ENCODE results near the gene LPAR5. TPM values are rescaled to one million over a fixed set of nuclear protein-coding genes. Genes with fewer than 3 reads are reported as not detected.

The LPAR5 gene
- total RNA-seq, 4 donors from 2014 or later, result 2.2 to 6.3 (median 2.4) TPM

DNA sequence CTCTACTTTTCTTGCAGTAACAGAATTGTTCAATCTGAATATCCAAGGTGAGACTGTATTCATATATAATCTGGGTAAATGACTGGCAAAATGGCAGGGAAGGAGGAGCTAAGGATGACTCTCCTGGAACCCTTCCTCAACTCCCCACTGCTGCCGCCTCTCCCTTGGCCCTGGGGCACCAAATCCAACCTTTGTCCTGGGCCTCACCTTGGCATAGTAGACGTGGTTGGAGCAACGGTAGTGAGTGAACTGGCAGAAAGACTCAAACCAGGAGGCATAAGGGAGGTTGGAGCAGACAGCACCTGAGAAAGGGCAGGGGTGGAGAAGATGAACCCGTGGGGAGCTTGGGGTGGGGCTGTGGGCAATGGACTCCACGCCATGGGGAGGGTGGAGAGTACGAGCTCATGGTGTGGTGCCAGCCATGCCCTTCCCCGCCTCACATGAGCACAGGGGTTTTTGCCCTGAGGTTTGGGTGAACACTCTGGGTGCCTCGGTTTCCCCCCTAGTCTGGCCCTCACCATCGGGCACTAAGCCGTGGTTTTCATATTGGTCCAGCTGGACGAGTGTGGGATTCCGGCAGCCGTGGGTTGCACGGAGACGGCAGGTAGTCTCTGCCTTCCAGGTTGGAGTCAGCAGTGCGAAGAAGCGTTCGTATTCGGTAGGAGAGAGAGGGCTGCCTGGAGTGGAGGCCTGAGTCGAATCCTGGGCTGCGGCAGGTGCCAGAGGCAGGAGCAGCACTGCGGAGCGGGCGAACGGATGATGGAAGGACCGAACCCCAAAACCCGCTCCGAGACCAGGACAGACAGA lies 10.7 kb upstream of the LPAR5 start:
- DNase-seq (ENCODE audit: low spot score) (no peak), ATAC-seq (ENCODE audit: low FRiP score) (peak; percentile 24)

DNA sequence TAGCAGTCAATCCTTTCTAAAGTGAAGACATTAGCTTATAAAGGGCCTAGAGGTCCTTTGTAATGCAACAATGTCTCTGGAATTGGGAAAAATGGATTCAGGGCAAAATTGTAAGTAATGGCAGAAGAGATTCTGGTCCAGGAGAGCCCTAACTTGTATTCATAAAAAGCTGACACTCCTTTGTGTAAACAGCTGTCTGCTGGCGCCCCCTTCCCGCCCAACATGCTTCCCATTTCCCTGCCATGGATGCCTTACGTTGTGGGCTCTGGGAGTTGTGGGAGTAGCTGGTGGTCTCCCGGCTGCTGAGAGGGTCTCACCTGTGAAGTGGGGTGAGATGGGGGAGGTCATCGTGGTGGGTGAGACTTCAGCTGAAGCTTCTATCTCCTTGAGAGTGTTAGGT lies 9.1 kb upstream of the LPAR5 start:
- no peak for DNase-seq (ENCODE audit: low spot score)
- no peak for ATAC-seq (ENCODE audit: low FRiP score)
- TF ChIP-seq, protein P1, sequence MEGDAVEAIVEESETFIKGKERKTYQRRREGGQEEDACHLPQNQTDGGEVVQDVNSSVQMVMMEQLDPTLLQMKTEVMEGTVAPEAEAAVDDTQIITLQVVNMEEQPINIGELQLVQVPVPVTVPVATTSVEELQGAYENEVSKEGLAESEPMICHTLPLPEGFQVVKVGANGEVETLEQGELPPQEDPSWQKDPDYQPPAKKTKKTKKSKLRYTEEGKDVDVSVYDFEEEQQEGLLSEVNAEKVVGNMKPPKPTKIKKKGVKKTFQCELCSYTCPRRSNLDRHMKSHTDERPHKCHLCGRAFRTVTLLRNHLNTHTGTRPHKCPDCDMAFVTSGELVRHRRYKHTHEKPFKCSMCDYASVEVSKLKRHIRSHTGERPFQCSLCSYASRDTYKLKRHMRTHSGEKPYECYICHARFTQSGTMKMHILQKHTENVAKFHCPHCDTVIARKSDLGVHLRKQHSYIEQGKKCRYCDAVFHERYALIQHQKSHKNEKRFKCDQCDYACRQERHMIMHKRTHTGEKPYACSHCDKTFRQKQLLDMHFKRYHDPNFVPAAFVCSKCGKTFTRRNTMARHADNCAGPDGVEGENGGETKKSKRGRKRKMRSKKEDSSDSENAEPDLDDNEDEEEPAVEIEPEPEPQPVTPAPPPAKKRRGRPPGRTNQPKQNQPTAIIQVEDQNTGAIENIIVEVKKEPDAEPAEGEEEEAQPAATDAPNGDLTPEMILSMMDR (IDR thresholded peaks at IDR 0.05), result no peak

More for the DNA sequence above, 10.7 kb upstream of the LPAR5 start:
- TF ChIP-seq, protein P1 (IDR thresholded peaks at IDR 0.05), result no peak

DNA sequence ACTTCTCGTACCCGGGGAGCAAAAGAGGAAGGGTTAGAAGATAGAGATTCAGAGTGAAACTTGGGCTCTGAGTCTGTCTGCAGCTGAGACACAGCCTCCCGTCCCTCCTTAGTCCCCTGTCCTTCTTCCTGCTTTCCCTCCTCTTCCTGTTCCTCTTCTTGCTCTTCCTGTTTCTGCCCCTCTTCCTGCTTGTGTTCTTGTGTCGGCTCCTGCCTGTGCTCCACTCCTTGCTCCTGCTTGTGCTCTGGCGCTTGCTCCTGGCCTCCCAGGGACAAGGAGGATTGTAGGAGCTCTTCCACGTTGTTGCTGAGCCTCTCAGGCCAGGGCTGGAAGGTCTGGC lies 8.5 kb upstream of the LPAR5 start:
- TF ChIP-seq, protein P1 (IDR thresholded peaks at IDR 0.05), result no peak
- DNase-seq (ENCODE audit: low spot score), result no peak
- ATAC-seq (ENCODE audit: low FRiP score), result no peak

DNA sequence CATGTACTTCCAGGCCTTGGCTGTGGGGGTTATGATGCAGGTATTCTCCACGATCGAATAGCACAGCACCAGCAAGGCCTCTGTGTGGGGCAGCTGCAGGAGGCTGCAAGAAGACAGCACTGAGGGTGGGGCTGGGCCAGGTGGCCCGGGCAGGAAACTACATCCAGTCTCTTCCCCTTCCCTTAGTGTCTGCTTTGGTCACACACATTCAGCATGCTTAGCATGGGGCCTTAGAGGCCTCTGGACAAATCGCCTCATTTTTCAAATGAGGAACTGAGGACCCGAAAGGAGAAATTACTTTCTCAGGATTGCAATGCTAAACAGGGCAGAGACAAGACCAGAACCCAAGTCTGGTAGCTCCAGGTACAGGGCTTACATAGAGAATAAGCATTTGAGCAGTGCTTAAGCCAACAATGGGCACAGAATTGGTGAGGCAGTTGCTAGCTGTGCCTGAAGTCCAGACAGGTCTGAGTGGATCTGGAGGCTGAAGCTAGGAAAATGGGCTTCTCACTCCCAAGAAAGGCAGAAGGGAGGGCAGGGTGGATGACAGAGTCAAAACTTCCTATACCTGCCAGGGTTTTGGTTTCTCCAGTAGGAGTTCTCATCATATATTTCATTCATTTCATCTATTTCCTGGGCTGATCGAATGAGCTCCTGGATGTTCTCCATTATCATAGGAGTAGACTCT lies 8.0 kb upstream of the LPAR5 start:
- no peak for ATAC-seq (ENCODE audit: low FRiP score)
- TF ChIP-seq, protein P1 (IDR thresholded peaks at IDR 0.05), result no peak

DNA sequence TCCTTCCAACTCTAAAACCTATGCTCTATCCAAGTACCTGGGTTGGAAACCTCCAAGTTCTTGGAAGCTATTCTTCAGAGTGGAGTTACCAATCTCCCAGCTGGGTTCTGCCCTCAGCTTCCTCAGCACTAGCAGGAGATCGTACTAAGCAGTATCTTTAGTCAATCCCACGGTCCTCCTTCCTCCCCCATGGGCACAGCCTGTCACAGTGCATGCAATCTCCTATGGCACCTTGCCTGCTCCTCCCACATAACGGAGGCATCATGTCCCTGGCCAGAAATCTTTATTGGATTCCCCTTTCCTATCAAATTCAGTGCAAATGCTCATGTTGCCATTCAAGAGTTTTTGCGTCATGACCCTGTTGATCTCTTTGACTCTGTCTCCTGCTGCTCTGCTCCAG lies 5.4 kb upstream of the LPAR5 start:
- ATAC-seq (ENCODE audit: low FRiP score) (no peak), DNase-seq (ENCODE audit: low spot score) (no peak)
- TF ChIP-seq, protein P1 (IDR thresholded peaks at IDR 0.05), result no peak

More for the DNA sequence above, 8.0 kb upstream of the LPAR5 start:
- no peak for DNase-seq (ENCODE audit: low spot score)

DNA sequence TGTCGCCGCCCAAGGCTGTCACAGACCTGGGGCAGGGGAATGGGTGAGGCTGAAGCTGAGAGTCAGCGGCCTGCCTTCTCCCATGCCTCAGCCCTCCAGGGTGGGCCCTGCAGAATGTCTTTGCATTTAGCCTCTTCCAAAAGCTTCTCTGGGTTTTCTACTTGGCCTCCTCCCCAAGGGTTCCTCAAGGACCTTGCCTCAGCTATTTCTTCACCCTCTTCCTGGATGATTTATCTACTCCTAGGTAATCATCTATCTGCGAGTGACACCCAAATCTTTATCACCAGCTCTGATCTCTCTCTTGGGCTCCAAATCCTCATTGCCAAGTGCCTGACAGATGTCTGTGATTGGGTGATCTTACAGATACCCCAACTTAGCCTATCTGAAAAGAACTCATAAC lies 4.7 kb upstream of the LPAR5 start:
- TF ChIP-seq, protein P1 (IDR thresholded peaks at IDR 0.05), result no peak
- ATAC-seq (ENCODE audit: low FRiP score) (no peak), DNase-seq (ENCODE audit: low spot score) (no peak)
